ENCODE results near the gene TRIO.
A peak's percentile ranks its signal among the peaks of the same experiment; 100 is the strongest.

Gene TRIO

GRCh38 chr5:14143841-14144585 lies 871 bp downstream of the TRIO start:
- Histone ChIP-seq H3K27ac (ENCODE audit: extremely low read depth, low read depth, low read length) (peak overlapping the region; percentile 98), H3K36me3 (ENCODE audit: control insufficient read depth in 2 of 2, insufficient read depth in 1 of 2, low read length in 2 of 2) (no peaks in the 10 kb centered on the region), H3K9me3 (ENCODE audit: control insufficient read depth, insufficient read depth, low read depth, low read length) (no peaks in the 10 kb centered on the region), H3K4me3 (ENCODE audit: low read depth, low read length) (peak overlapping the region; percentile 69), H3K4me1 (ENCODE audit: control insufficient read depth, insufficient read depth, low read length) (peaks cover 44% of the 10 kb centered on the region)
- POLR2A ChIA-PET = interaction anchor here (0.5 to 2.6 kb wide), 9 partner anchors 10 to 143 kb away, joined by 3 to 28 read pairs (median 4); no protein-coding TSS in a partner anchor
- CTCF ChIA-PET = interaction anchor here (0.9 to 1.6 kb wide), 5 partner anchors 24 to 181 kb away, joined by 3 to 4 read pairs (median 4); no protein-coding TSS in a partner anchor
- TF ChIP-seq ZNF639 (tag by site-specific recombination; IDR thresholded peaks at IDR 0.05) (no peak), ZFHX2 (tag by site-specific recombination; conservative IDR thresholded peaks at IDR 0.05) (no peak; the same call in 1 of the 2 replicates), ZNF623 (tag by site-specific recombination; IDR thresholded peaks at IDR 0.05) (no peak), HIC1 (tag by site-specific recombination; IDR thresholded peaks at IDR 0.05) (0 out of 2 replicates have a peak, but pooled peaks have one; percentile 17), ZBTB11 (tag by site-specific recombination; conservative IDR thresholded peaks at IDR 0.05; ENCODE audit: low read depth) (peak; percentile 20; the same call in 1 of the 2 replicates), ZNF121 (tag by site-specific recombination; IDR thresholded peaks at IDR 0.05) (peak; percentile 50; the same call in 1 of the 2 replicates), ZNF555 (tag by site-specific recombination; conservative IDR thresholded peaks at IDR 0.05) (no peak), ZNF560 (tag by site-specific recombination; IDR thresholded peaks at IDR 0.05; ENCODE audit: borderline replicate concordance) (no peak), ZNF292 (tag by site-specific recombination; IDR thresholded peaks at IDR 0.05; ENCODE audit: borderline replicate concordance, low read depth) (no peak), ZNF211 (tag by site-specific recombination; IDR thresholded peaks at IDR 0.05; ENCODE audit: low read depth) (no peak), ZBTB8A (tag by site-specific recombination; IDR thresholded peaks at IDR 0.05) (peak; percentile 85), ZNF664 (tag by site-specific recombination; IDR thresholded peaks at IDR 0.05) (no peak), ZBTB21 (tag by site-specific recombination; IDR thresholded peaks at IDR 0.05) (no peak), ZNF843 (tag by site-specific recombination; IDR thresholded peaks at IDR 0.05) (0 out of 2 replicates have a peak, but pooled peaks have one; percentile 17), ZBTB1 (tag by site-specific recombination; IDR thresholded peaks at IDR 0.05) (no peak), ZBTB17 (tag by site-specific recombination; IDR thresholded peaks at IDR 0.05) (peak; percentile 44), ZNF221 (tag by site-specific recombination; IDR thresholded peaks at IDR 0.05; ENCODE audit: borderline replicate concordance) (no peak), ZNF311 (tag by site-specific recombination; IDR thresholded peaks at IDR 0.05; ENCODE audit: borderline replicate concordance) (no peak), ZNF473 (tag by site-specific recombination; IDR thresholded peaks at IDR 0.05) (no peak), KLF9 (tag by site-specific recombination; IDR thresholded peaks at IDR 0.05; ENCODE audit: low read depth) (0 out of 2 replicates have a peak, but pooled peaks have one; percentile 55), ZXDB (tag by site-specific recombination; IDR thresholded peaks at IDR 0.05) (peak; percentile 56; the same call in 1 of the 2 replicates), ZNF391 (tag by site-specific recombination; IDR thresholded peaks at IDR 0.05; ENCODE audit: borderline replicate concordance, low read depth) (peak; percentile 33; the same call in 1 of the 2 replicates), ZNF114 (tag by site-specific recombination; IDR thresholded peaks at IDR 0.05) (no peak), SP2 (tag by site-specific recombination; IDR thresholded peaks at IDR 0.05) (peak; percentile 50; the same call in 1 of the 2 replicates), ZNF133 (tag by site-specific recombination; IDR thresholded peaks at IDR 0.05) (no peak), ZNF2 (tag by site-specific recombination; IDR thresholded peaks at IDR 0.05) (peak; percentile 66)
- TF ChIP-seq, protein P1, sequence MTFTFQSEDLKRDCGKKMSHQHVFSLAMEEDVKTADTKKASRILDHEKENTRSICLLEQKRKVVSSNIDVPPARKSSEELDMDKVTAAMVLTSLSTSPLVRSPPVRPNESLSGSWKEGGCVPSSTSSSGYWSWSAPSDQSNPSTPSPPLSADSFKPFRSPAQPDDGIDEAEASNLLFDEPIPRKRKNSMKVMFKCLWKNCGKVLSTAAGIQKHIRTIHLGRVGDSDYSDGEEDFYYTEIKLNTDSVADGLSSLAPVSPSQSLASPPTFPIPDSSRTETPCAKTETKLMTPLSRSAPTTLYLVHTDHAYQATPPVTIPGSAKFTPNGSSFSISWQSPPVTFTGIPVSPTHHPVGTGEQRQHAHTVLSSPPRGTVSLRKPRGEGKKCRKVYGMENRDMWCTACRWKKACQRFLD (tag by site-specific recombination; IDR thresholded peaks at IDR 0.05) = no peak
- TF ChIP-seq, protein P2, sequence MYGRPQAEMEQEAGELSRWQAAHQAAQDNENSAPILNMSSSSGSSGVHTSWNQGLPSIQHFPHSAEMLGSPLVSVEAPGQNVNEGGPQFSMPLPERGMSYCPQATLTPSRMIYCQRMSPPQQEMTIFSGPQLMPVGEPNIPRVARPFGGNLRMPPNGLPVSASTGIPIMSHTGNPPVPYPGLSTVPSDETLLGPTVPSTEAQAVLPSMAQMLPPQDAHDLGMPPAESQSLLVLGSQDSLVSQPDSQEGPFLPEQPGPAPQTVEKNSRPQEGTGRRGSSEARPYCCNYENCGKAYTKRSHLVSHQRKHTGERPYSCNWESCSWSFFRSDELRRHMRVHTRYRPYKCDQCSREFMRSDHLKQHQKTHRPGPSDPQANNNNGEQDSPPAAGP (tag by site-specific recombination; IDR thresholded peaks at IDR 0.05) = peak; percentile 72; the same call in 1 of the 2 replicates
